ENCODE results near the gene ELANE.

DNA sequence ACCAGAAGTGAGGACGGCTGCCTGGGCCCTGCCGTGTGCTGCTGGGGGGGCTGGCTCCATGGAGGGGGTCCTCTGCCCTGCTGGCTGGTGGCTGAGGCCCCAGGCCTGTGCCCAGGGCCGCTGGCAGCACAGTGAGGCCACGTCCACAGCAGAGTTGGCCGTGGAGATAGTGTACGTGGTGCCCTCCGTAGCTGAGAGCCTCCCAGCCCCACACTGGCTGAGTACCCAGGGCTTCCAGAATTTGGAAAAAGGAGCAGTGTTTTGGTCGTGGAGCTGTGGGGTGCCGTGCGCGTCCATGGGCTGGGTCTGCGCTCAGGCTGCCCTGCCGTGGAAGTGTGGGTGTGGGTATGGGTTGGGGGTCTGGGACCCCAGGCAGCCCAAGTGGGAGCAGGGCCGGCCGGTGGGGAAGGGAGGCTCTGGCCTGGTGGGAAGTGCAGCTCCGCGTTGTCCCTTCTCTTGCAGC lies 49.0 kb upstream of the ELANE start:
- TF ChIP-seq, protein P1, sequence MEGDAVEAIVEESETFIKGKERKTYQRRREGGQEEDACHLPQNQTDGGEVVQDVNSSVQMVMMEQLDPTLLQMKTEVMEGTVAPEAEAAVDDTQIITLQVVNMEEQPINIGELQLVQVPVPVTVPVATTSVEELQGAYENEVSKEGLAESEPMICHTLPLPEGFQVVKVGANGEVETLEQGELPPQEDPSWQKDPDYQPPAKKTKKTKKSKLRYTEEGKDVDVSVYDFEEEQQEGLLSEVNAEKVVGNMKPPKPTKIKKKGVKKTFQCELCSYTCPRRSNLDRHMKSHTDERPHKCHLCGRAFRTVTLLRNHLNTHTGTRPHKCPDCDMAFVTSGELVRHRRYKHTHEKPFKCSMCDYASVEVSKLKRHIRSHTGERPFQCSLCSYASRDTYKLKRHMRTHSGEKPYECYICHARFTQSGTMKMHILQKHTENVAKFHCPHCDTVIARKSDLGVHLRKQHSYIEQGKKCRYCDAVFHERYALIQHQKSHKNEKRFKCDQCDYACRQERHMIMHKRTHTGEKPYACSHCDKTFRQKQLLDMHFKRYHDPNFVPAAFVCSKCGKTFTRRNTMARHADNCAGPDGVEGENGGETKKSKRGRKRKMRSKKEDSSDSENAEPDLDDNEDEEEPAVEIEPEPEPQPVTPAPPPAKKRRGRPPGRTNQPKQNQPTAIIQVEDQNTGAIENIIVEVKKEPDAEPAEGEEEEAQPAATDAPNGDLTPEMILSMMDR (IDR thresholded peaks at IDR 0.05): no peak
- no peak for TF ChIP-seq POLR2A (IDR thresholded peaks at IDR 0.05)

Measured in thyroid gland (tissue), 4 donors.